ENCODE results near the gene CD200R1L. TPM values are rescaled to one million over a fixed set of nuclear protein-coding genes. Genes with fewer than 3 reads are reported as not detected.

Gene CD200R1L
- total and polyA plus RNA-seq, 2 experiments from 2014 or later: not detected

DNA sequence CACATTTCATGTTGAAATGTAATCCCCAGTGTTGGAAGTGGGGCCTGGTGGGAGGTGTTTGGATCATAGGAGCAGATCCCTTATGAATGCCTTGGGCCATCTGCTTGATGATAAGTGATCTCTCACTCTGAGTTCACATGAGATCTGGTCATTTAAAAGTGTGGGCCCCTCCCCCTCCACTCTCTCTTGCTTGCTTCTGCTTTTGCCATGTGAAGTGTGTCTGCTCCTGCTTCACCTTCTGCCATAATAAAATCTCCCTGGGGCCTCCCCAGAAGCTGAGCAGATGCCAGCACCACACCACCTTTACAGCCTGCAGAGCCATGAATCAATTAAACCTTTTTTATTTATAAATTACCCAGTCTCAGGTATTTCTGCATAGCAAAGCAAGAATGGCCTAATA, 14.2 kb upstream of the CD200R1L start:
- Histone ChIP-seq H3K9me2 (ENCODE audit: insufficient read depth) (peaks cover 4% of the 10 kb centered on the region; the same call in 1 of the 2 replicates), H3K79me2 (replicated peaks; ENCODE audit: insufficient read depth) (no peaks in the 10 kb centered on the region), H3K27me3 (ENCODE audit: insufficient read depth) (no peaks in the 10 kb centered on the region), H3K27ac (ENCODE audit: low read depth) (no peak overlapping the region), H2AFZ (no peak overlapping the region), H3K36me3 (ENCODE audit: insufficient read depth) (no peaks in the 10 kb centered on the region), H3K4me2 (no peak overlapping the region), H3F3A (replicated peaks; ENCODE audit: low read depth) (no peaks in the 10 kb centered on the region), H3K4me1 (ENCODE audit: insufficient read depth) (no peaks in the 10 kb centered on the region), H3K4me3 (no peak overlapping the region), H4K20me1 (replicated peaks; ENCODE audit: insufficient read depth) (no peaks in the 10 kb centered on the region)
- DNase-seq (ENCODE audit: low spot score) (no peak), ATAC-seq (no peak)
- no peak overlapping the region for H3K4me3 Mint-ChIP-seq
- no peaks in the 10 kb centered on the region for H3K27me3 Mint-ChIP-seq (ENCODE audit: insufficient read depth, low read depth, poor library complexity)
- peaks cover 13% of the 10 kb centered on the region for H3K36me3 Mint-ChIP-seq (ENCODE audit: low read depth)
- TF ChIP-seq POLR2AphosphoS5 (IDR thresholded peaks at IDR 0.05; ENCODE audit: low read depth) (no peak), CREB1 (CRISPR knock-in tag; IDR thresholded peaks at IDR 0.05; ENCODE audit: low read depth) (no peak), EZH2phosphoT487 (IDR thresholded peaks at IDR 0.05; ENCODE audit: unreplicated experiment) (no peak), EZH2 (IDR thresholded peaks at IDR 0.05; ENCODE audit: low read depth, unreplicated experiment) (no peak), STAT1 (IDR thresholded peaks at IDR 0.05; ENCODE audit: unreplicated experiment) (no peak), NANOG (IDR thresholded peaks at IDR 0.05; ENCODE audit: borderline replicate concordance) (no peak), JUNB (IDR thresholded peaks at IDR 0.05; ENCODE audit: unreplicated experiment) (no peak), ZNF114 (CRISPR knock-in tag; IDR thresholded peaks at IDR 0.05) (no peak), ZNF331 (CRISPR knock-in tag; IDR thresholded peaks at IDR 0.05; ENCODE audit: low read depth) (no peak)
- TF ChIP-seq, protein P1, sequence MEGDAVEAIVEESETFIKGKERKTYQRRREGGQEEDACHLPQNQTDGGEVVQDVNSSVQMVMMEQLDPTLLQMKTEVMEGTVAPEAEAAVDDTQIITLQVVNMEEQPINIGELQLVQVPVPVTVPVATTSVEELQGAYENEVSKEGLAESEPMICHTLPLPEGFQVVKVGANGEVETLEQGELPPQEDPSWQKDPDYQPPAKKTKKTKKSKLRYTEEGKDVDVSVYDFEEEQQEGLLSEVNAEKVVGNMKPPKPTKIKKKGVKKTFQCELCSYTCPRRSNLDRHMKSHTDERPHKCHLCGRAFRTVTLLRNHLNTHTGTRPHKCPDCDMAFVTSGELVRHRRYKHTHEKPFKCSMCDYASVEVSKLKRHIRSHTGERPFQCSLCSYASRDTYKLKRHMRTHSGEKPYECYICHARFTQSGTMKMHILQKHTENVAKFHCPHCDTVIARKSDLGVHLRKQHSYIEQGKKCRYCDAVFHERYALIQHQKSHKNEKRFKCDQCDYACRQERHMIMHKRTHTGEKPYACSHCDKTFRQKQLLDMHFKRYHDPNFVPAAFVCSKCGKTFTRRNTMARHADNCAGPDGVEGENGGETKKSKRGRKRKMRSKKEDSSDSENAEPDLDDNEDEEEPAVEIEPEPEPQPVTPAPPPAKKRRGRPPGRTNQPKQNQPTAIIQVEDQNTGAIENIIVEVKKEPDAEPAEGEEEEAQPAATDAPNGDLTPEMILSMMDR (conservative IDR thresholded peaks at IDR 0.05; ENCODE audit: low read depth in 2 of 2): no peak
- TF ChIP-seq, protein P2, sequence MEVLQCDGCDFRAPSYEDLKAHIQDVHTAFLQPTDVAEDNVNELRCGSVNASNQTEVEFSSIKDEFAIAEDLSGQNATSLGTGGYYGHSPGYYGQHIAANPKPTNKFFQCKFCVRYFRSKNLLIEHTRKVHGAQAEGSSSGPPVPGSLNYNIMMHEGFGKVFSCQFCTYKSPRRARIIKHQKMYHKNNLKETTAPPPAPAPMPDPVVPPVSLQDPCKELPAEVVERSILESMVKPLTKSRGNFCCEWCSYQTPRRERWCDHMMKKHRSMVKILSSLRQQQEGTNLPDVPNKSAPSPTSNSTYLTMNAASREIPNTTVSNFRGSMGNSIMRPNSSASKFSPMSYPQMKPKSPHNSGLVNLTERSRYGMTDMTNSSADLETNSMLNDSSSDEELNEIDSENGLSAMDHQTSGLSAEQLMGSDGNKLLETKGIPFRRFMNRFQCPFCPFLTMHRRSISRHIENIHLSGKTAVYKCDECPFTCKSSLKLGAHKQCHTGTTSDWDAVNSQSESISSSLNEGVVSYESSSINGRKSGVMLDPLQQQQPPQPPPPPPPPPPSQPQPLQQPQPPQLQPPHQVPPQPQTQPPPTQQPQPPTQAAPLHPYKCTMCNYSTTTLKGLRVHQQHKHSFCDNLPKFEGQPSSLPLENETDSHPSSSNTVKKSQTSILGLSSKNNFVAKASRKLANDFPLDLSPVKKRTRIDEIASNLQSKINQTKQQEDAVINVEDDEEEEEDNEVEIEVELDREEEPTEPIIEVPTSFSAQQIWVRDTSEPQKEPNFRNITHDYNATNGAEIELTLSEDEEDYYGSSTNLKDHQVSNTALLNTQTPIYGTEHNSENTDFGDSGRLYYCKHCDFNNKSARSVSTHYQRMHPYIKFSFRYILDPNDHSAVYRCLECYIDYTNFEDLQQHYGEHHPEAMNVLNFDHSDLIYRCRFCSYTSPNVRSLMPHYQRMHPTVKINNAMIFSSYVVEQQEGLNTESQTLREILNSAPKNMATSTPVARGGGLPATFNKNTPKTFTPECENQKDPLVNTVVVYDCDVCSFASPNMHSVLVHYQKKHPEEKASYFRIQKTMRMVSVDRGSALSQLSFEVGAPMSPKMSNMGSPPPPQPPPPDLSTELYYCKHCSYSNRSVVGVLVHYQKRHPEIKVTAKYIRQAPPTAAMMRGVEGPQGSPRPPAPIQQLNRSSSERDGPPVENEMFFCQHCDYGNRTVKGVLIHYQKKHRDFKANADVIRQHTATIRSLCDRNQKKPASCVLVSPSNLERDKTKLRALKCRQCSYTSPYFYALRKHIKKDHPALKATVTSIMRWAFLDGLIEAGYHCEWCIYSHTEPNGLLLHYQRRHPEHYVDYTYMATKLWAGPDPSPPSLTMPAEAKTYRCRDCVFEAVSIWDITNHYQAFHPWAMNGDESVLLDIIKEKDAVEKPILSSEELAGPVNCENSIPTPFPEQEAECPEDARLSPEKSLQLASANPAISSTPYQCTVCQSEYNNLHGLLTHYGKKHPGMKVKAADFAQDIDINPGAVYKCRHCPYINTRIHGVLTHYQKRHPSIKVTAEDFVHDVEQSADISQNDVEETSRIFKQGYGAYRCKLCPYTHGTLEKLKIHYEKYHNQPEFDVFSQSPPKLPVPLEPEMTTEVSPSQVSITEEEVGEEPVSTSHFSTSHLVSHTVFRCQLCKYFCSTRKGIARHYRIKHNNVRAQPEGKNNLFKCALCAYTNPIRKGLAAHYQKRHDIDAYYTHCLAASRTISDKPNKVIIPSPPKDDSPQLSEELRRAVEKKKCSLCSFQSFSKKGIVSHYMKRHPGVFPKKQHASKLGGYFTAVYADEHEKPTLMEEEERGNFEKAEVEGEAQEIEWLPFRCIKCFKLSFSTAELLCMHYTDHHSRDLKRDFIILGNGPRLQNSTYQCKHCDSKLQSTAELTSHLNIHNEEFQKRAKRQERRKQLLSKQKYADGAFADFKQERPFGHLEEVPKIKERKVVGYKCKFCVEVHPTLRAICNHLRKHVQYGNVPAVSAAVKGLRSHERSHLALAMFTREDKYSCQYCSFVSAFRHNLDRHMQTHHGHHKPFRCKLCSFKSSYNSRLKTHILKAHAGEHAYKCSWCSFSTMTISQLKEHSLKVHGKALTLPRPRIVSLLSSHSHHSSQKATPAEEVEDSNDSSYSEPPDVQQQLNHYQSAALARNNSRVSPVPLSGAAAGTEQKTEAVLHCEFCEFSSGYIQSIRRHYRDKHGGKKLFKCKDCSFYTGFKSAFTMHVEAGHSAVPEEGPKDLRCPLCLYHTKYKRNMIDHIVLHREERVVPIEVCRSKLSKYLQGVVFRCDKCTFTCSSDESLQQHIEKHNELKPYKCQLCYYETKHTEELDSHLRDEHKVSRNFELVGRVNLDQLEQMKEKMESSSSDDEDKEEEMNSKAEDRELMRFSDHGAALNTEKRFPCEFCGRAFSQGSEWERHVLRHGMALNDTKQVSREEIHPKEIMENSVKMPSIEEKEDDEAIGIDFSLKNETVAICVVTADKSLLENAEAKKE (CRISPR knock-in tag; IDR thresholded peaks at IDR 0.05): no peak
- TF ChIP-seq, protein P3, sequence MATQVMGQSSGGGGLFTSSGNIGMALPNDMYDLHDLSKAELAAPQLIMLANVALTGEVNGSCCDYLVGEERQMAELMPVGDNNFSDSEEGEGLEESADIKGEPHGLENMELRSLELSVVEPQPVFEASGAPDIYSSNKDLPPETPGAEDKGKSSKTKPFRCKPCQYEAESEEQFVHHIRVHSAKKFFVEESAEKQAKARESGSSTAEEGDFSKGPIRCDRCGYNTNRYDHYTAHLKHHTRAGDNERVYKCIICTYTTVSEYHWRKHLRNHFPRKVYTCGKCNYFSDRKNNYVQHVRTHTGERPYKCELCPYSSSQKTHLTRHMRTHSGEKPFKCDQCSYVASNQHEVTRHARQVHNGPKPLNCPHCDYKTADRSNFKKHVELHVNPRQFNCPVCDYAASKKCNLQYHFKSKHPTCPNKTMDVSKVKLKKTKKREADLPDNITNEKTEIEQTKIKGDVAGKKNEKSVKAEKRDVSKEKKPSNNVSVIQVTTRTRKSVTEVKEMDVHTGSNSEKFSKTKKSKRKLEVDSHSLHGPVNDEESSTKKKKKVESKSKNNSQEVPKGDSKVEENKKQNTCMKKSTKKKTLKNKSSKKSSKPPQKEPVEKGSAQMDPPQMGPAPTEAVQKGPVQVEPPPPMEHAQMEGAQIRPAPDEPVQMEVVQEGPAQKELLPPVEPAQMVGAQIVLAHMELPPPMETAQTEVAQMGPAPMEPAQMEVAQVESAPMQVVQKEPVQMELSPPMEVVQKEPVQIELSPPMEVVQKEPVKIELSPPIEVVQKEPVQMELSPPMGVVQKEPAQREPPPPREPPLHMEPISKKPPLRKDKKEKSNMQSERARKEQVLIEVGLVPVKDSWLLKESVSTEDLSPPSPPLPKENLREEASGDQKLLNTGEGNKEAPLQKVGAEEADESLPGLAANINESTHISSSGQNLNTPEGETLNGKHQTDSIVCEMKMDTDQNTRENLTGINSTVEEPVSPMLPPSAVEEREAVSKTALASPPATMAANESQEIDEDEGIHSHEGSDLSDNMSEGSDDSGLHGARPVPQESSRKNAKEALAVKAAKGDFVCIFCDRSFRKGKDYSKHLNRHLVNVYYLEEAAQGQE (IDR thresholded peaks at IDR 0.05; ENCODE audit: unreplicated experiment): no peak
- TF ChIP-seq, protein P4, sequence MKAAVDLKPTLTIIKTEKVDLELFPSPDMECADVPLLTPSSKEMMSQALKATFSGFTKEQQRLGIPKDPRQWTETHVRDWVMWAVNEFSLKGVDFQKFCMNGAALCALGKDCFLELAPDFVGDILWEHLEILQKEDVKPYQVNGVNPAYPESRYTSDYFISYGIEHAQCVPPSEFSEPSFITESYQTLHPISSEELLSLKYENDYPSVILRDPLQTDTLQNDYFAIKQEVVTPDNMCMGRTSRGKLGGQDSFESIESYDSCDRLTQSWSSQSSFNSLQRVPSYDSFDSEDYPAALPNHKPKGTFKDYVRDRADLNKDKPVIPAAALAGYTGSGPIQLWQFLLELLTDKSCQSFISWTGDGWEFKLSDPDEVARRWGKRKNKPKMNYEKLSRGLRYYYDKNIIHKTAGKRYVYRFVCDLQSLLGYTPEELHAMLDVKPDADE (IDR thresholded peaks at IDR 0.05): no peak
- H3K27ac Mint-ChIP-seq: no peak overlapping the region
- H3K4me1 Mint-ChIP-seq: no peaks in the 10 kb centered on the region
- peaks cover 21% of the 10 kb centered on the region for H3K9me3 Mint-ChIP-seq
